SK-N-MC (cell line): ENCODE results near the gene OR2H1.
"Not testable (repeated sequence)": the region's sequence is repeated elsewhere in the genome, so short reads cannot be mapped to it uniquely, and the experiment has no call there.

Experiments
- DNase-seq: peaks from one replicate; pipeline ENCODE4 v3.0.0-alpha.2; 2011; ENCODE audit warnings: low read depth, low spot score
- H3K27ac ChIP-seq: fragments of 200-600 bp; sonication (generic); 2 replicates; pipeline ENCODE4 v1.5.1; 2016; ENCODE audit warnings: mixed run types
- H3K36me3 ChIP-seq: fragments of 200-600 bp; sonication (generic); 2 replicates; pipeline ENCODE4 v1.6.1; 2017; ENCODE audit warnings: antibody characterized with exemption, low read length, mixed read lengths; ENCODE audit not compliant: insufficient read depth
- H3K4me3 ChIP-seq: fragments of 200-600 bp; sonication (generic); 2 replicates; pipeline ENCODE4 v1.5.1; 2016
- H3K9ac ChIP-seq: fragments of 200-600 bp; sonication (generic); 2 replicates; pipeline ENCODE4 v1.8.0; 2017; ENCODE audit warnings: mixed run types, mixed read lengths; ENCODE audit not compliant: insufficient read length
- H3K9me3 ChIP-seq: fragments of 200-600 bp; sonication (generic); 2 replicates; pipeline ENCODE4 v1.6.1; 2017; ENCODE audit warnings: low read depth, mild to moderate bottlenecking, antibody characterized with exemption, low read length, moderate library complexity, mixed read lengths
- EZH2 ChIP-seq: fragments of 200-600 bp; sonication (generic); IDR thresholded peaks from one replicate; pipeline ENCODE4 v1.6.1; 2017; ENCODE audit warnings: antibody characterized with exemption
- FOXP2 ChIP-seq: optimal IDR thresholded peaks from 2 replicates; pipeline ENCODE3; 2011; ENCODE audit warnings: mild to moderate bottlenecking, moderate library complexity; ENCODE audit not compliant: insufficient read depth; ENCODE audit errors: extremely low read length, control extremely low read depth
- POLR2AphosphoS5 ChIP-seq: IDR thresholded peaks from 2 replicates; pipeline ENCODE4 v1.6.1; 2012; ENCODE audit warnings: mild to moderate bottlenecking, low read depth, low read length, borderline replicate concordance

The OR2H1 gene

DNA sequence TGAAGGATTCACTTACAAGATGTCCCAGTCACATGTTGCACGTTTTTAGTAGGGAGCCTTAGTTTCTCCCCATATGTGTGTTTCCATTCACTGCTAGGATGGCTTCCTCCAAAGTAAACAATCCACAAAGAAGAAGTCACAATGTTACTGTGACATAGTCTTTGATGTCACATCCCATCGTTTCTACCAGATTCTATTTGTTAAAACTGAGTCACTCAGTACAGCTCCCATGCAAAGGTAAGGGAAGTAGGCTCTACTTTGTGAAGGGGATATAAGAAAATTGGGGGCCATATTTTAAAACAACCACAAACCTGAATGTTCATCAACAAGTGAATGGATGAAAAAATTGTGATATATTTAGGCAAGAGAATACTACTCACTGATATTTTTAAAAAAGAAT is at the start of gene OR2H1, which contains the start of gene OR11A1:
Gene OR2H1 (plus strand): TSS at position 185 of the 400 bp plus-strand sequence. CDS start 4,615 bp downstream, outside the sequence.
Gene OR11A1 (minus strand): TSS at position 101 of the 400 bp plus-strand sequence. CDS start 29,430 bp downstream, outside the sequence.
- Histone ChIP-seq H3K4me3 (no peak within 1 kb of the TSS), H3K9me3 (no peaks in the 10 kb centered on the region), H3K9ac (no peak within 1 kb of the TSS), H3K27ac (no peak within 1 kb of the TSS), H3K36me3 (no peaks in the 10 kb centered on the region)
- TF ChIP-seq FOXP2: no peak
- TF ChIP-seq EZH2: no peak
- no peak for TF ChIP-seq POLR2AphosphoS5
- no peak for DNase-seq

DNA sequence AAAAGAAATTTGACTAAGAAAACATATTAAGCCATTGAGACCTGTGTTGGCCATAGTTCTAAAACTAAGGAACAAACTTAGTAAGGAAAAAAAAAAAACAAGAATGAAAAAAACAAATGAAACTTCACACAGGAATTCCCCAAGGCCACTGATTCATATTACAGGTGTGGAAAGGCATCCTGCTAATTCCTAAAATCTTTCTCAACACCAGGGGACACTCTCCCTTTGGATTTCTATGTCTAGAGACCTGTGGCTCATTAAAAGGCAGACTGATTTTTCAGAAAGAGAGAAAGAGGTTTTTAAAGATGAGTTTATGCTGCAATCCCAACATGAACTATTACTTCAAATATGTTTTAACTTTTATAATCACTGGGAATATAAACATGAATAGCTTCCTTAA is 42.4 kb upstream of the OR2H1 start, which contains the start of gene OR12D1:
Gene OR12D1 (plus strand): TSS at position 341 of the 400 bp plus-strand sequence.
- DNase-seq: no peak
- H3K9me3 ChIP-seq: no peaks in the 10 kb centered on the region
- H3K36me3 ChIP-seq: no peaks in the 10 kb centered on the region
- no peak within 1 kb of the TSS for H3K9ac ChIP-seq
- H3K27ac ChIP-seq: no peak within 1 kb of the TSS
- TF ChIP-seq EZH2 (no peak), FOXP2 (no peak), POLR2AphosphoS5 (no peak)
- H3K4me3 ChIP-seq: no peak within 1 kb of the TSS

DNA sequence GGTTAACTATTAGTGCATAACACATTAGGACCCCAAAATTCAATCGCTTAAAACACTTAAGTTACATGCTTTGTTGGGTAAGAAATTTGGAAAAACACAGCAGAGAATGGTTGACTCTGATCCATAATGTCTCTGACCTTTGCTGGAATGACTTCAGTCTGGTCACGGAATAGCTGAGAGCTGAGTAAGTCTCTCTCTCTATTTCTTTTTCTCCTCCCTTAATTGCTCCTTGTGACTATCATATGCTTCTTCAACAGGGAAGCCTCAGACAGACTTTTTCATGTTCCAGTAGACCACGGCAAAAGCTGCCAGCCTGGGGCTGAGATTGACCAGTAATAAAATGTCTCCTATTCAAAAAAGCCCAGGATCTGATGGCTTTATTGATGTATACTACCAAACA is 37.4 kb upstream of the OR2H1 start:
- Histone ChIP-seq H3K9ac (no peak overlapping the region), H3K36me3 (no peaks in the 10 kb centered on the region), H3K4me3 (no peak overlapping the region), H3K9me3 (no peaks in the 10 kb centered on the region), H3K27ac (no peak overlapping the region)
- DNase-seq: no peak
- TF ChIP-seq EZH2 (no peak), FOXP2 (no peak), POLR2AphosphoS5 (no peak)

DNA sequence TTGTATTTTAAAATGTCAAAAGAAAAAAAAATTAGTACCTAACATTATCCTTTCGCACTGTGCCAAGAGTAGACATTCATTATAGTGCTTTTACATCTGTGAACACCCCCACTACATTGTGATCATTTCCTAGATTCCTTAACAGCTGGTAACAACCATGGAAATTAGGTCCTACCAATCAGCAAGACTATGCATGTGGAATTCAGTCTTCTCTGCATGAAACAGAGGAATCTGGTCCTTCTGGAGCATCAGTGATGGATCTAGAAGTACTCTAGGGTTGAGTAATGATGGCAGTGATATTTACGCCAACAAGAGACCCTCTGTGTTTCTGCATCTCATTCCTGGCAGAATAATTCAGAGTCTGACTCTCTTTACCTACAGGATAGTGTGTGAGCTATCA is 32.8 kb upstream of the OR2H1 start:
- Histone ChIP-seq H3K4me3 (no peak overlapping the region), H3K36me3 (no peaks in the 10 kb centered on the region), H3K9ac (no peak overlapping the region), H3K9me3 (no peaks in the 10 kb centered on the region), H3K27ac (no peak overlapping the region)
- DNase-seq: no peak
- TF ChIP-seq FOXP2 (no peak), EZH2 (no peak), POLR2AphosphoS5 (no peak)

DNA sequence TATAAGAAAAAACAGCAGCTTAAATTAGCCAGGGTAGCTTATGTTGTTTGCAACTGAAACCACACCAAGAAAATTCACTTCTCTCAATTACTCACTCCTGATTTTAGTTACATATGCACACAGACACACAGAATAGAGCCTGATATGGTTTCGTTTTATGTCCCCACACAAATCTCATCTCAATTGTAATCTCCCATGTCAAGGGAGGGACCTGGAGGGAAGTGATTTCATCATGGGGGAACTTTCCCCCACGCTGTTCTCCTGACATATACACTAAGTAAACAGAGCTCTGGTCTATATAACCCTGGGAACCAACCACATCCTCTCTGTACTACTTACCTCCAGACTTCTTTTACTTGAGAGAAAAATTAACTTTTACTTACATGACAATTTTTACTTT is 32.4 kb upstream of the OR2H1 start:
- H3K4me3 ChIP-seq: no peak overlapping the region
- TF ChIP-seq FOXP2: no peak
- no peaks in the 10 kb centered on the region for H3K9me3 ChIP-seq
- H3K36me3 ChIP-seq: no peaks in the 10 kb centered on the region
- H3K9ac ChIP-seq: no peak overlapping the region
- no peak for DNase-seq
- no peak overlapping the region for H3K27ac ChIP-seq

DNA sequence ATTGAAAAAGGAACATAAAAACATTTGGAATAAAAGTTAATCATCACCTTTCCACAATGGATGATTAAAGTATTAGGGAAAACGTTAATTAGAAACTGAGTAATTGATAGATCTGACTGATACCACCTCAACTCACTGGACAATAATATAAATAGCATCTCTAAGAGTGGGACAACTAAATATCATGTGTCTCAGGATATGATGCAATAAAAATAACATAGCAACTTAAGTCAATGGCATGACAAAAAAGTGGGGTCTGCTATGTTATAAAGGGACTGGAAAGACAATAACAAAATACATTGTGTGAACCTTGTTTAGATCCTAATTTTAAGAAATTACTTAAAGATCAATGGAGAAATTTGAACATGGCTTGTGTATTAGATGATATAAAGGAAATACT is 31.9 kb upstream of the OR2H1 start:
- TF ChIP-seq EZH2 (no peak), FOXP2 (no peak), POLR2AphosphoS5 (no peak)
- H3K27ac ChIP-seq: no peak overlapping the region
- no peak overlapping the region for H3K9ac ChIP-seq
- no peak for DNase-seq
- no peaks in the 10 kb centered on the region for H3K36me3 ChIP-seq
- H3K9me3 ChIP-seq: no peaks in the 10 kb centered on the region
- no peak overlapping the region for H3K4me3 ChIP-seq

DNA sequence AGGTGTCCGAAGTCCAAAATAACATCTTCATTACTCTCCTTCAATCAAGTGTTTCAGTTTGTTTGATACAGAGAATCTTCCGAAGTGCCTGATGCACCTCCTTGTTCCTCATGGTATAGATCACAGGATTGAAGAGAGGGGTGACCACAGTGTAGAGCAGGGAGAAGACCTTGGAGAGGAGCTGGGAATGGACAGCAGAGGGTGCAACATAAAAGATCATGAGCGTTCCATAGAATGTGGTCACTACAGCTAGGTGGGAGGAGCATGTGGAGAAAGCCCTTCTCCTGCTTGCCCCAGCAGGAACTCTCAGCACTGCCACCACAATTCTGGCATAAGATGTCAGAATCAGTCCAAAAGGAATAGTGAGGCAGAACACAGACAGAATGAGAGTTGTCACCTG is 30.3 kb upstream of the OR2H1 start:
- no peak for DNase-seq
- H3K27ac ChIP-seq: no peak overlapping the region
- TF ChIP-seq POLR2AphosphoS5 (no peak), EZH2 (no peak), FOXP2 (no peak)
- H3K9me3 ChIP-seq: no peaks in the 10 kb centered on the region
- no peak overlapping the region for H3K9ac ChIP-seq
- H3K4me3 ChIP-seq: no peak overlapping the region
- no peaks in the 10 kb centered on the region for H3K36me3 ChIP-seq

DNA sequence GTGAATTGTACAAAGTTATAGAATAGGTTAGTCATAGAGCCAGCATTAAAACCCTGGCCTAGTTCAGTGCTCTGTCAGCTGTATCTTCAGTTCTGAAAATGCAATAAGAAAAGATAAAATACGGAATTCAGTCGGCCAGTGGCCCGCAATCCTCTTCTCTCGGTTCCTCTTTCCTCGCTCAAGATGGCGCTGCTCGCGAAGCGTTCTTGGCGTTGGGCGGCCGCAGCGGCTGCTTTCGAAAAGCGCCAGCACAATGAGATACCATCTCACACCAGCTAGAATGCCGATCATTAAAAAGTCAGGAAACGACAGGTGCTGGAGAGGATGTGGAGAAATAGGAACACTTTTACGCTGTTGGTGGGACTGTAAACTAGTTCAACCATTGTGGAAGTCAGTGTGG is 20.2 kb upstream of the OR2H1 start:
- not testable (repeated sequence) for H3K4me3 ChIP-seq, H3K36me3 ChIP-seq, H3K9me3 ChIP-seq, H3K9ac ChIP-seq, DNase-seq, H3K27ac ChIP-seq

DNA sequence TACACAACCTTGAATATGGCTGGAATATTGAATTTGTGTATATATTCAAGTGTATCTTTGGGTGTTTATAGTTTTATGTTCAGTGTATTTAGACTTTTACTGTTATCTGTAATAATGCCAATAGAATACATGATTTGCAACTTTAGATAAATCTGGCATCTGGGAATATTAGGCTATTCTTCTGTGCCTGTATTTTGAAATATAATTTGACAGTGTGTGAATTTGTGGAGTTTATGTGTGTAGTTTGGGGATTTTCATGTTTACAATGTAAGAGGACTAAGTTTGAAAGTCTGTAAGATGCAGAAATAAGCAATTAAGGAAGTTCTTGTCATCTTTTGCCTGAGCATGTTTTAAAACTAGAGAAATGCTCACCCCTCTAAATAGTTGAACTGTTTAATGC is 17.9 kb upstream of the OR2H1 start, which contains the start of gene OR10C1:
Gene OR10C1 (plus strand): TSS at position 301 of the 400 bp plus-strand sequence. CDS start 710 bp downstream, outside the sequence.
- Histone ChIP-seq H3K9ac (no peak within 1 kb of the TSS), H3K4me3 (no peak within 1 kb of the TSS), H3K9me3 (no peaks in the 10 kb centered on the region), H3K36me3 (no peaks in the 10 kb centered on the region), H3K27ac (no peak within 1 kb of the TSS)
- no peak for TF ChIP-seq FOXP2
- TF ChIP-seq POLR2AphosphoS5: no peak
- no peak for TF ChIP-seq EZH2
- no peak for DNase-seq

DNA sequence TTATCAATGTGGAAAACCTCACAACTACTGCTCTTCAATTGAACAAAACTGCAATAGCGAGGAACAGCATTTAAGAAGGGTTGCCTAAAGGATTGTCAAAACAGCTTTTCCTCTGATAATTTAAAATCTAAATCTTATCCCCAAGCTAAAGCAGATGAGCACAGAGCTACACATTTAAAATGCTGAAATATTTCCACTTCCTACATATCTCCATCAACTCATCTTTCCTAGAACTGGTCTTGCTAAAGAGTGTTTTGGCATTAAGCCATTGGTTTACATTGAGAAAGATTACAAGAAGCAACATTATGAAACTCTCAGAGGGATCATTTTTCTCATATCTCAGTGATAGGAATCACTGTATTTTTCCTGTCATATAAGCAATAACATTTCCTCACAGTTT is 14.2 kb upstream of the OR2H1 start:
- Histone ChIP-seq H3K27ac (no peak overlapping the region), H3K9ac (no peak overlapping the region), H3K4me3 (no peak overlapping the region), H3K9me3 (no peaks in the 10 kb centered on the region), H3K36me3 (no peaks in the 10 kb centered on the region)
- no peak for DNase-seq
- no peak for TF ChIP-seq FOXP2
- TF ChIP-seq POLR2AphosphoS5: no peak
- TF ChIP-seq EZH2: no peak

DNA sequence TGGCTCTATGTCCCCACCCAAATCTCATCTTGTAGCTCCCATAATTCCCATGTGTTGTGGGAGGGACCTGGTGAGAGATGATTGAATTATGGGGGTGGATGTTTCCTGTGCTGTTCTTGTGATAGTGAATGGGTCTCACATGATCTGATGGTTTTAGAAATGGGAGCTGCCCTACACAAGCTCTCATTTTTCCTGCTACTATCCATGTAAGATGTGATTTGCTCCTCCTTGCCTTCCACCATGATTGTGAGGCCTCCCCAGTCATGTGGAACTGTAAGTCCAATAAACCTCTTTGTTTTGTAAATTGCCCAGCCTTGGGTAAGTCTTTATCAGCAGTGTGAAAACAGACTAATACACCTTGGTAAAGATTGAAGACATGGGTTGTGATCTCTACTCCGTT is 12.9 kb upstream of the OR2H1 start:
- H3K4me3 ChIP-seq, DNase-seq, H3K9me3 ChIP-seq, H3K27ac ChIP-seq, H3K9ac ChIP-seq, H3K36me3 ChIP-seq: not testable (repeated sequence)
